ENCODE results near the gene TPST2. TPM values are rescaled to one million over a fixed set of nuclear protein-coding genes. Genes with fewer than 3 reads are reported as not detected.

TPST2 gene
- total and polyA plus RNA-seq, 2 of the 4 experiments (the other 2 are of a cell fraction): 42.5 to 63.6 TPM

DNA sequence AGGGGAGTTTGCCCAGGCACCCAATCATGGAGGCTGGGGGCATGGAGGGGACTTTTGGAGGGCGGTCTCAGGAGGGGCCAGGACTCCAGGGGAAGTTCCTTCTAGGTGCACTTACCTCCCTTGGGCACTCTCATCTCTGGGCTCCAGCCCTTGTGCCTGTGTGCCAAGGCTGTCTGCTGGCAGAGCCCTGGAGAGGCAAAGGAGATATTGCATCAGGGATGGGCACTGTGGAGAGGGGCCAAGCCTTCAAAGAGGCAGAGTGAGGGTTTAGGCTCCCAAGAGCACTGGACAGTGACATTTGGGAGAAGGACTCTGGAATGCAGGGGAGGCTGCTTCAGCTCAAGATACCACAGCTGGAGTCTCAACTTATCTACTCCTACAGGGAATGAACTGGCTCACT lies 45.4 kb downstream of the TPST2 start:
- Histone ChIP-seq H3K9me3 (ENCODE audit: control insufficient read depth, insufficient read depth, low read length) (no peaks in the 10 kb centered on the region), H3K4me2 (ENCODE audit: low read depth, low read length) (no peak overlapping the region), H3K27ac (ENCODE audit: insufficient read depth, low read length) (no peak overlapping the region), H2BK120ac (ENCODE audit: low read depth, low read length) (no peak overlapping the region), H3K4me1 (ENCODE audit: control insufficient read depth, insufficient read depth, low read length) (no peaks in the 10 kb centered on the region), H3K4me3 (ENCODE audit: insufficient read depth, low read depth, low read length) (no peak overlapping the region), H3K9ac (ENCODE audit: low read depth, low read length) (no peak overlapping the region), H4K20me1 (ENCODE audit: insufficient read depth, low read length) (no peaks in the 10 kb centered on the region), H2AFZ (replicated peaks; ENCODE audit: low read length, poor library complexity) (no peak overlapping the region), H3K56ac (ENCODE audit: extremely low read depth, insufficient read depth, low read length) (no peak overlapping the region), H3K14ac (replicated peaks; ENCODE audit: low read depth, low read length) (no peak overlapping the region), H2BK20ac (ENCODE audit: low read depth, low read length) (no peak overlapping the region), H2BK5ac (ENCODE audit: low read depth, low read length, poor library complexity, severe bottlenecking) (no peak overlapping the region), H3K27me3 (ENCODE audit: control insufficient read depth, insufficient read depth, low read length) (no peaks in the 10 kb centered on the region), H2AK5ac (ENCODE audit: low read depth, low read length) (no peak overlapping the region), H3K9me1 (ENCODE audit: insufficient read depth, low read length) (peaks cover 14% of the 10 kb centered on the region), H3K79me1 (ENCODE audit: low read depth in 1 of 2, low read length in 2 of 2) (peaks cover 25 to 73% of the 10 kb centered on the region in 2 experiments), H4K8ac (ENCODE audit: low read depth in 2 of 2, low read length in 2 of 2) (no peak overlapping the region), H2AK9ac (replicated peaks; ENCODE audit: low read depth, low read length, poor library complexity) (no peak overlapping the region), H4K91ac (ENCODE audit: insufficient read depth, low read depth, low read length) (no peak overlapping the region), H4K5ac (ENCODE audit: low read depth, low read length) (no peak overlapping the region), H3K18ac (ENCODE audit: low read depth, low read length) (no peak overlapping the region), H2BK15ac (ENCODE audit: low read depth, low read length) (no peak overlapping the region), H3K23ac (ENCODE audit: low read depth, low read length) (no peak overlapping the region), H3K36me3 (ENCODE audit: control insufficient read depth, insufficient read depth, low read length) (peaks cover 12% of the 10 kb centered on the region), H3K4ac (ENCODE audit: low read depth, low read length) (no peak overlapping the region)
- BruUV-seq (replicated peaks): no TSS peak
- WGBS, 2 experiments (ENCODE audit: extremely low coverage in 2 of 2, insufficient read length in 1 of 2): no CpG with 5 or more reads among the region's 1 CpG
- dilution Hi-C loops (cut with HindIII; ENCODE audit: low sequenced_read_pairs, unreplicated experiment) (no loop called here), intact Hi-C loops (cut with micrococcal nuclease) (no loop called here), in situ Hi-C loops (cut with MboI; ENCODE audit: low sequenced_read_pairs) (no loop called here)
- ChIA-PET CTCF (interaction anchor here (1.0 kb wide), 1 partner anchor 12 kb away, joined by 3 read pairs; no protein-coding TSS in a partner anchor), POLR2A (ENCODE audit: unreplicated experiment) (no interaction called here)
- DNase-seq: no peak
- TF ChIP-seq RAD21 (IDR thresholded peaks at IDR 0.05; ENCODE audit: low read length) (no peak), RFX5 (IDR thresholded peaks at IDR 0.05; ENCODE audit: low read depth, low read length) (no peak), MAFK (IDR thresholded peaks at IDR 0.05; ENCODE audit: low read depth, low read length) (no peak), CEBPB (IDR thresholded peaks at IDR 0.05; ENCODE audit: low read depth, low read length) (no peak), BHLHE40 (IDR thresholded peaks at IDR 0.05; ENCODE audit: low read depth, low read length) (no peak), MXI1 (IDR thresholded peaks at IDR 0.05; ENCODE audit: borderline replicate concordance, low read depth, low read length) (no peak), FOS (IDR thresholded peaks at IDR 0.05; ENCODE audit: low read depth, low read length) (no peak), RCOR1 (IDR thresholded peaks at IDR 0.05; ENCODE audit: insufficient replicate concordance, low read length) (no peak), USF2 (IDR thresholded peaks at IDR 0.05; ENCODE audit: low read depth, low read length) (no peak), SMC3 (IDR thresholded peaks at IDR 0.05; ENCODE audit: low read depth, low read length) (no peak), CTCF (conservative IDR thresholded peaks at IDR 0.05; ENCODE audit: low read depth, low read length) (no peak), MAZ (IDR thresholded peaks at IDR 0.05; ENCODE audit: borderline replicate concordance, low read depth, low read length) (no peak), POLR2A (IDR thresholded peaks at IDR 0.05; ENCODE audit: low read depth, low read length) (no peak), ELK1 (IDR thresholded peaks at IDR 0.05; ENCODE audit: borderline replicate concordance, low read depth, low read length) (no peak), NFE2L2 (IDR thresholded peaks at IDR 0.05; ENCODE audit: low read depth, low read length) (no peak), CHD1 (IDR thresholded peaks at IDR 0.05; ENCODE audit: low read depth, low read length) (no peak)
- ATAC-seq (ENCODE audit: low read depth): no peak
